ENCODE results near the gene TLE1.

The TLE1 gene

DNA sequence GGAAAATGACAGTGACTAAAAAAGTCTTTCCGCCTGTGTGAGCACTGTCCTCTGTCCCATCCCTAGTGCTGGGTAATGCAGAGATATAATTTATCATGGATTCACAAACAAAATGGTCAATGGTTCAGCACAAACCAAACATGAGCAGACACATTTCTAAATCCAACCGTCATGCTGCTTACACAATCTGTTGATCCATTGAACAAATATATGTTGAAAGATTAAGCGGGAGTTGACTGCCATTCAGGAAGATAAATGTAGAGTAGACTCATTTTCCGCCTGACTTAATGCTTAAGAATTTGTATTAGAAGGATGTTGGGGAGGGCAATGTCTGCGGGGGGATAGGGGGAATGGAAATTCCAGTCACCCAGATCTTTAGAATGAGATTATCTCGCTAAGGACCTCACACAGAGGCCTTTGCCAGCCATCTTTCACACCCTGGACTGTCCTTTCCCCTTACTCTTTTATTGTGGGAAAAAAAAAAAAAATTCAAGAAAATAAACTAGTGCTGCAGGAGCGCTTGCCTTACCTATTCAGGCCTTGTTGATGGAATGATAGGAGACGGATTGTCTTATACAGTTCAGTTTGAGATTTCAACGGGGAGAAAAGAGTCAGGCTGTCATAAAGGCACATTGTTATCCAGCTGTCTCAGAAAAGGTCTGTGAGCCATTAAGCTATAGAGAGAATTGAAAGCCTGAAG, 153.7 kb downstream of the TLE1 start:
- no peaks in the 10 kb centered on the region for H3K36me3 ChIP-seq (ENCODE audit: control insufficient read depth in 5 of 5, insufficient read depth in 5 of 5, low read length in 5 of 5)
- H3K9ac ChIP-seq (ENCODE audit: low read length in 5 of 5), result no peak overlapping the region
- no peak overlapping the region for H3K27ac ChIP-seq (ENCODE audit: low read depth, low read length)
- no peaks in the 10 kb centered on the region for H3K27me3 ChIP-seq (ENCODE audit: control insufficient read depth in 5 of 5, insufficient read depth in 4 of 5, low read length in 5 of 5)
- no peaks in the 10 kb centered on the region for H3K9me3 ChIP-seq (ENCODE audit: control insufficient read depth in 5 of 5, low read length in 5 of 5)
- no peak overlapping the region for H3K4me3 ChIP-seq (ENCODE audit: low read depth in 1 of 5, low read length in 5 of 5)
- peaks cover 0 to 4% (median 0%) of the 10 kb centered on the region in 5 donors for H3K4me1 ChIP-seq (ENCODE audit: control insufficient read depth in 5 of 5, insufficient read depth in 5 of 5, low read length in 5 of 5)

DNA sequence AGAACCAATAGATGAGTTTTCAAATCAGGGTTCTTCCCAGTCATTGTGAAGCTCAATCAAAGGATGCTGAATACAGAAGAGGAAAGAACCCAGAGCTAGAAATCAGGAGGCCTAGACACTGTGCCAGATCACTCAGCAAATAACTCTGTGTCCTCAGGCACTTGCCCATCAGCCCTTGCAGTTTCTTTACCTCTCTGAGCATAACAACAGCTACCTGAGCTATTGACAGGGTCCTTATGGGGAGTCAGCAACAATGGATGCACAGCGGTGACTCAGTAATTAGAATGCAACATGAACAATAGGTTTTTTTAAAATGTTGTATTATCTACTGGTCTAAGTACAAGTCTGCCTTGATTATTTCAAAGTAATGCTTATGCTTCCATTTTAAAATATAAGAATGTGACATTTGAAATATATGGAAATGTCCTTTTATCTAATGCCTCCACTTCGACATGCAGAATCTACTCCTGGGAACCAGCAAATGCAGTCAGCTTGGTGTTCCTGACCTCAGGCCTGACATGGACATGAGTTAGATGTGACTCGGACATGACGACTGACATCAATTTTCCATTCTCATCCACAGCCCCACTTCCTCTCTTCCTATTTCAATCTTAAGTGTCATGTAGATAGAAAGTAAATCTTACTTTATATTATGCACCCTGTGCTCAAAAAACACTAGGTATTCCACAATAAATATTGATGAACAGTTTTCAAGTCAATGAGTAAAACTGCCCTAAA, 155.0 kb downstream of the TLE1 start:
- Histone ChIP-seq H3K27me3 (ENCODE audit: control insufficient read depth in 5 of 5, insufficient read depth in 4 of 5, low read length in 5 of 5) (no peaks in the 10 kb centered on the region), H3K36me3 (ENCODE audit: control insufficient read depth in 5 of 5, insufficient read depth in 5 of 5, low read length in 5 of 5) (no peaks in the 10 kb centered on the region), H3K9ac (ENCODE audit: low read length in 5 of 5) (no peak overlapping the region), H3K4me1 (ENCODE audit: control insufficient read depth in 5 of 5, insufficient read depth in 5 of 5, low read length in 5 of 5) (peaks cover 0 to 8% (median under 1%) of the 10 kb centered on the region in 5 donors), H3K9me3 (ENCODE audit: control insufficient read depth in 5 of 5, low read length in 5 of 5) (no peaks in the 10 kb centered on the region), H3K27ac (ENCODE audit: low read depth, low read length) (no peak overlapping the region), H3K4me3 (ENCODE audit: low read depth in 1 of 5, low read length in 5 of 5) (no peak overlapping the region)

All from subcutaneous abdominal adipose tissue (tissue), 5 donors.